PC-9 (cell line): ENCODE measurements around the gene AHI1.

ENCODE experiments used
- CTCF ChIP-seq: fragments of 200-600 bp; sonication (generic); conservative IDR thresholded peaks from 2 replicates; pipeline ENCODE4 v1.6.1; 2017; ENCODE audit warnings: mixed run types, antibody characterized with exemption, mild to moderate bottlenecking, moderate library complexity
- EZH2 ChIP-seq: fragments of 200-600 bp; sonication (generic); IDR thresholded peaks from 2 replicates; pipeline ENCODE4 v1.8.0; 2017; ENCODE audit warnings: antibody characterized with exemption, low read depth

- TF ChIP-seq CTCF (no peak), EZH2 (no peak)
These were observed 39.5 kb downstream of the AHI1 start for GRCh38 chr6:135458051-135458450.
